Brain pericyte (primary cell): Measurements from ENCODE around the gene SEZ6L.

Source experiments
- DNase-seq: peaks from one replicate; pipeline ENCODE4 v3.0.0-alpha.2; 2012; ENCODE audit warnings: low read depth, low spot score

SEZ6L gene

DNA sequence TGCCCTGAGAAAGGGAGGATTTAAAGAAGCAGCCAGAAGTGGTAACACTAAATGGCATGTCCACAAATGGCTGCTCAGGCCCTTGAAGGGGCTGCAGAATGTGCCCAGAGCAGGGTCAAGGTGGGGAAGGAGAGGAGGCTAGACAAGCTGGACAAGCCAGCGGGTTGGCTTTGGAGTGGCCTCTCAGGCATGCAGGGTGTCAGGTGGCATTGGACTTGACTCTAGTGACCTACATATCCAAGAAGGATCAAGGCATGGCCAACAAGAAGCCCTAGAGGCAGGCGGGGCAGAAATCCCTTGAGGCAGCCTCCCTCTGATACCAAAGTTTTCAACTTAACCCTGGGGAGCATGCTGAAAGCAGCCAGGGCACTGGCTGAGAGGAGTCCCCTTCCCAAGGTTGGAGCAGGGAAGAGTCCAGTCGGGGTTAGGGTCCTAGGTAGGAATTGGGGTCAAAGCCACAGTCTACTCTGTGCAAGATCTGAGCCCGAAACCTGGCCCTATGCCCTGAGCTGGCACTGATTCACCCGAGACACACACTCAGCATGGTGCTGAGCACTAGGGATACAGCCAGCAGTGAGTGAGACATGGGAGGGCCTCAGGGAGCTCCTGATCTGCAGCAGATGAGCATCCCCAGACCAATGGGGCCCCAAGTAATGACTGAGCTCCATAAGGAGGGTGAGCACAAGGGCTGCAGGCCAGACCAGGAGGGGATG, 164.0 kb downstream of the SEZ6L start:
- no peak for DNase-seq

DNA sequence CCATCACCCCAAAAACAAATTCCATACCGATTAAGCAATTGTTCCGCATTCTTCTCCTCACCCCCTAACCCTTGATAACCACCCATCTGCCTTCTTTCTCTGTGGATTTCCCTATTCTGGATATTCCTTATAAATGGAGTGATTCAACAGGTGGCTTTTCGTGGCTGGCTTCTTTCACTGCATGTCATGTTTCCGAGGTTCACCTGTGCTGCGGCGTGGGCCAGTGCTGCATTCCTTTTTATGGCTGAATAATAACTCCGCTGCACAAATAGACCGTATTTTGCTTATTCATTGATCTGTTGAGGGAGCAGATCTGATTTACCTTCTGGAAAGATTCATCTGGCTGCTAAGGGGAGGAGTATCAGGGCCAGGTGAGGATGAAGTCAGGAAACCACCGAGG, 165.0 kb downstream of the SEZ6L start:
- no peak for DNase-seq

DNA sequence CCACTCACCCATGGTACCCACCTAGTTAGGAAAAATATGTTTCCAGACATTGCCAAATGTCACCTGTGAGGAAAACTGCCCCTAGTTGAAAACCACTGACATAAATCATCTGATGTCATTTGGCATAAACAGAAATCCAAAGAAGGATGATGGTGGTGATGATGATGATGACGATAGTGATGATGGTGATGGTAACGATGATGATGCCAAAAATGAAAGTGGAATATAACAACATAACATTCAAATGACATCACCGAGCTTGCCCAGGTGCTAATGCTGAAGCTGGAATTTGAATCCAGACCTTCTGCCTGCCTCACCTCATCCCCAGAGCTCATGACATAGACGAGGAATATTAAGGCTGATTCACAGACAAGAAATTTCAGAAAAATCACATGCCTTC, 167.5 kb downstream of the SEZ6L start:
- DNase-seq, result no peak

DNA sequence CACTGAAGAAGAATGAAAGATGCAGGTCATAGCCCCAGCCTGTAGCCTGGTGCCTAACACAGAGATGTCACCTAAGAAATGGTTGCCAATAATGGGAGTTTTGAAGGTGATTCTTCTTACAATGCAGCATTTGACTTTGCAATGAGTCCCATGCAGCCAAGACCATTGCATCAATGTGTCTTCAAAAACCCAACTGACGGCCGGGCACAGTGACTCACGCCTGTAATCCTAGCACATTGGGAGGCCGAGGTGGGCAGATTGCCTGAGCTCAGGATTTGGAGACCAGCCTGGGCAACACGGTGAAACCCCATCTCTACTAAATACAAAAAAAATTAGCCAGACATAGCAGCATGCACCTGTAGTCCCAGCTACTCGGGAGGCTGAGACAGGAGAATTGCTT, 170.5 kb downstream of the SEZ6L start:
- no peak for DNase-seq

DNA sequence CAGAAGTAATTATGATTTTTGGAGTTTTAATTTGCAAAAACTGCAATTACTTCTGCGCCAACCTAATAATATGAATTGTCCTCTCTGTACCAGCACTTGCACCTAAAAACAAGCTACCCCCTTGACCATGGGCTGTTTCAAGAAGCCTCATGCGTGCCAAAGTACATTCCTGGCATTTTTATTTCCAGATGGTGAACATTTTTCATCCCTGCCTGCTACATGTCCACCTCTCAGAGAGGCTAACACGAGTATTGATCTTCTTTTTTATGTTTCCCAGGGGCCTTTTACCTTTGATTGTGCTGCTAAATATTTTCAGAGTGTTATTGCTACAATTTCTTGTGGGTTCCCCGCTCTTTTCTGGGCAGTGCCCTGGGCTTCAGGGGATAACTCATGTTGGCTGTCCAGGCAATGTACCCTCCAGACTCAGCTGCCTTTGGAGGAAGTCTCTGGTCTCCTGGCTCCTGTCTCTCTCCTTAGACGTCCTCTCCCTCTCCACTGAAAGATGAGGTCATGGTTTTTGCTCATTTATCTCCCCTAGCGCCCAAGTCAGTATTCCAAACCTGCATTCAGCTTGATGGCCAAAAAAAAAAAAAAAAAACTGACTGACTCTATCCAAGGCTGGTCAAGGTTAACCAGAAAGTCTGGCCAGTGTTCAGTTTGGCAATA, 173.6 kb downstream of the SEZ6L start:
- no peak for DNase-seq

DNA sequence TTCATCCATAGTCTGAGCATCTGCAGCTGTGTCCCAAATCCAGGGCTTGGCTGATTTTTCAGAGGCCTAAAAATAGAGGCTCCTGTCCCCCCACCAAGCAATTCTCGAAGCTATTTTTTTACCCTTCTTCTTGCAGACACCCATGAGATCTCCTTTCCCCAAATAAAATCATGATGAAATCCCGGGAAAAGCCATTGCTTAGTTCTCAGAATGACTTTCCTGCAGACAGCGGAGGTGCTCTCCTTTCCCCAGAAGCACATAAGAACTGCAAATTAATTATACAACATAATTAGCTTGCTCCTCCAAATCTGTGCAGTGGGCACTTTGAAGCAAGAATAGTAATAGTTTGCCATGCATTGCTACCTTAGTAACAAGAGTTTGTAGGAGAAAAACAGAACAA, 176.2 kb downstream of the SEZ6L start:
- DNase-seq, result no peak

DNA sequence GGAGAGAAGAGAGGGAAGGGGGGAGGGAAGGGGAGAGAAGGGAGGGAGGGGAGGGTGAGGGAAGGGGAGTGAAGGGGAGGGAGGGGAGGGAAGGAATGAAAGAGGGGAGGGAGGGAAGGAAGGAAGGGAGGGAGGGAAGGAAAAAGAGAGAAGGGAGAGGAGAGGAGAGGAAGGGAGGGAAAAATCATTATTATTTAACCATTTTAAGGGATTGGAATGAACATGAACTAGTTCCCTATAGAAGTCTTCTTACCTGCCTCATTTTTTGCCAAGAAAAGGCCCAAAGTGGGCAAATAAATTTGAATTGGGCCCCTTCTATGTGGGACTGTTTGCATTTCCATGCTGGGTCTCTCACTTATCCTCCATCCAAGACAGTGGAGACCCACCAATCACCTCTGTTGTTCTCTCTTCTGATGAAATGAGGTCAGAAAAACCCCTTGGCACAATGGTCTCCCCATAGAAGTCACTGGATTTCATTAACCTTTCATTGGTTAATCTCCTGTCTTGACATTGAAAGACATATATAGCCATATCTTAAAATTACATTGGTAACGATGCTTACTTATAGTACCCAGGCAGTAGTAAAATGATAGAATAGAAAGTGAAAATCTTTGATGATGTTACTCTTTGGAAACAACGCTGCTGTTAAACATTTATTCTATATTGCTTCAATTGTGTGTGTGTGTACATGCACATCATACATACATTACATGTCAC, 179.7 kb downstream of the SEZ6L start:
- no peak for DNase-seq

DNA sequence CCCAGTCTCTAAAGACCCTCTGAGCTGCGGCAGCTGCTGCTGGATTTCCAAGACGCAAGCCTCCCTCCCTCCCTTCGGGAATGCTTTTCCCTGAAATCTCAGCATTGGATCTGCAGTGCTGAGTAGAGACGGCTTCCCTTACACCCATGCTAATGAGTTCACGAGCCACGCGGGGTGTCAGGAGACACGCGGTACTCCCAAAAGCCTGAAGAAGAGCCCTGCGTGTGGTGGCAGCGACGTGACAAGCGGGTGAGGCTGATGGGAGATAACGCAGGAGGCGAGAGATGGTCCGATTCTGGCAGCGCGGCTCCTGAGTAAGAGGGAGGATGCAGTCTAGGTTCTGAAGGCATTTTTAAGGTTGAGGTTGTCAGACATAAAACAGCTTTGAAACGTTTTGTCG, 185.4 kb downstream of the SEZ6L start:
- no peak for DNase-seq

DNA sequence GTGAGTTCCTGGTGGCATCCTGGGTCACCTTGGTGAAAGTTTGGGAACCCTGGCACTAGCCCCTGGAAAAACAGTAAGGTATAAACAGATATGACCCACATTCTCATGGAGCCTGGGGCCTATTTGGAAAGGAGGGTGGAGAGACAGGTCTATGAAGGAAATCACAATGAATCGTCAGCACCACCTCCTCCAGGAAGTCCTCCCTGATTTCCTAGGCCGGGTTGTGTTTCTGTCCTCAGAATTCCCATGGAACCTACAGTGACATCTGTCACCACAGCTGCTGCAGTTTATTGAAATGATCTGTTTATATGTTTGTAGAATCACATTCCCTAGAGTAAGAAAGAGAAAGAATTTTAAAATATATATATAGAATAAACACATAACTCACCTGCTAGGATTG, 188.0 kb downstream of the SEZ6L start:
- DNase-seq, result no peak

DNA sequence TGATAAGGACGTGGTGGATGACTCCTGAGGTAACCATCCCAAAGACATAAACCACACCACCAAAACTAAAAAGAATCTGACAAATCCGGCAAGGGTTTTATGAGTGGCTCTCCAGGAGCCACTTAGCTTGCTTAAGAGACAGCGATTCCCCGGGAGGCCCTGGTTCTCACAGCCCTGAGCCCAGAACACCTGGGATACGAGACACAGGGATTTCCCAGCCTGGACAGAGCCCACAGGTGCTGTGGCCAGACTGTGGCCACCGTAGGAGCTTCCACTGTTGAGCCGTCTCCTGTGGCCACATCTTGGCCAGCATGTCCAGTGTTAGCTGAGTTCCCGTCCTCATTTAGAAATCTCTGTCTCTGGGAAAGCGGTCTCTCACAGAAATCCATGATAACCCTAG, 188.6 kb downstream of the SEZ6L start:
- no peak for DNase-seq

DNA sequence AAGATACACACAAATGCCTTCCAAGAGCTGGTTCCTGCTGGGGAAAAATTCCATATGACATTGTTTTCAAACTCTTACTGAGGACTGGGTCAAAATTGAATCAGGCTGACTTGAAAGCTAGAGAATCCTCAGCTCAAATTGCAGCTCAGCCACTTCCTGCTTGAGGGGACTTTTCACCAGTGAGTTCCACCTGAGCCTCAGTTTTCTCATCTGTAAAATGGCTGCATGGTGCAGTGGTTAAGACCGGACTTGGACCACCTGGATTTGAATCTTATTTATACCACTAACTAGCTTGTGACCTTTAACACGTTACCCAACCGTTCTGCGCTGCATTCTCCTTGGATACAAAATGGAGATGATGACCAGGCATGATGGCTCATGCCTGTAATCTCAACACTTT, 189.9 kb downstream of the SEZ6L start:
- no peak for DNase-seq

DNA sequence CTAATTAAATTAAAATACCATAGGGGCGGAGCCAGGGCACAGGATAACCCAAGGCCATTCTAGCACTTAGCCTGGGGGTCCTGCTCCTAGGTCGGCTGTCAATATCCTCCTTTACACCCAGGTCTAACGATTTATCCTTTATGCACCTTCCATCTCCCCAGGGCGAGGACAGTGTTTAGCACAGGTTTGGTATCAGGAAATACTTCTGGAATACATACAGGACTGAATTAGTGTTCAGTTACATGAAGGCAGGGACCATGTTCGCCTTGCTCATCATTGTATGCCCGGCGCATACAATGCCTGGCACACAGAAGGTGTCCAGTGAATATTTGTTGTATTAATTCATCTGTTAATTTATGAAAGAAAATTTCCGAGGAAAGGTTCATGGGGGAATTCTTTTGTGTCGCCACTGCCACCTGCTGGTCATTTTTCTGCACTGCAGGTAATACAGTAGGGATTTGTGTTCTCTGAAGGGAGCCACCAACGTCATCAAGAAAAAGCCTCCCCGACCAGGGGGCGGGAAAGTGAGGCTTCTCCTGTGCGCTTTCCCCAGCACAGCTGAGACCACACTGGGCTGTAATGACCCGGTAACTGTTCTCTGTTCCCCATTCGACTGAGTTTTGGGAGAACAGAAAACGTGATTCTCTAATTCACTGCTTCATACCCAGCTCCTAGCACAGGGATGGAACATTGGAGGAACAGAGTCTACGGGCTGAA, 191.1 kb downstream of the SEZ6L start:
- DNase-seq, result no peak

DNA sequence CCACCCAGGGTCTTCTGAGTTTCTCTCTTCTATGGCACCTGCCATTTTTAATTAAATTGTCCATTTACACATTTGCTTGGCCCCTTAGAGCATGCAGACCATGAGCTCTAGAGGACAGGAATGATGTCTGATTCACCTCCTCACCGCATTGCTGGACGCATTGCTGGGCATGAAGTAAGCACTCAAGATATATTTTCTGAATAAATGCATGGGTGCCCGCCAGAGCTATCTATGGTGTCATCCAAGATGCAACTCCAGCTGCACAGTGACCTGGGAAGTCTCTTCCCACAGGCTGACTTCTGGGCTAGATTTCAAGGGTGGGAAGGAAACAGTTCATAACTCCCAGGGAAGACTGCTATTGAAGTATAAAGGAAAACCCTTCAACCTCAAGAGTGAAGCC, 193.2 kb downstream of the SEZ6L start:
- DNase-seq, result no peak

DNA sequence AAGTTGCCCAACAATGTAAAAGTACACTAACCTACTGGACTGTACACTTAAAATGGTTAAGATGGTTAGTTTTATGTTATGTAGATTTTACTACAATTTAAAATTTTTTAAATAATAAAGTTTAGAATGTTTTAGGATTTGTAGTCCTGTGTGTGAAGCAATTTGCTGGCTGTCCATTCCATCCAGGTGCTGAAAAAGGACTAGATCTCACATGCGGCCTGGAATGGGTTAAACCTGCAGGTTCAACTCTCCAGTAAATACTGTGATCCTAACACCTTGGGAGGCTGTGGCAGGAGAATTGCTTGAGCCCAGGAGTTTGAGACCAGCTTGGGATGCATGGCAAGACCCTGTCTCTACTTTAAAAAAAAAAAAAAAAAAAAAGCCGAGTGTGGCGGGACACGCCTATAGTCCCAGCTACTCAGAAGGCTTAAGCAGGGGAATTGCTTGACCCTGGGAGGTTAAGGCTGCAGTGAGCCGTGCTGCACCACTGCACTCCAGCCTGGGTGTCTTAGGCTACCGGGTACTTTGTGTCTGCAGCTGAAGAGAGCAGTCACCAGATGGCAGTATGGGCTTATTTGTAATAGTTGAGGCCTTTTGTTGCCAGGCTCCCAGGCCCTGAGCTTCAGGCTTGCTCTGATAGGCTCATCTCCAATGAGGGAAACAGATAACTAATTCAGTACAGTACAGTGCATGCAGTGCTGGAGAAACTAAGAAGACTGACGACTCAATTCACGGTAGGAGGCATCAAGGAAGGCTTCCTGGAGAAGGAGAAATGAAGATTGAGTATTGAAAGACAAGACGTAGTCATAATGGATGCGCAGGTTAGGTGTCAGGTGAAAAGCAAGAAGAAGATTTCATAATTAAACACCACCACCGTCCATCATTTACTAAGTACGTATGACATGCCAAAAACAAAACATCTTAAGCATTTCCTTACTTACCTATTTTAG, 195.1 kb downstream of the SEZ6L start:
- DNase-seq, result peak; percentile 16

DNA sequence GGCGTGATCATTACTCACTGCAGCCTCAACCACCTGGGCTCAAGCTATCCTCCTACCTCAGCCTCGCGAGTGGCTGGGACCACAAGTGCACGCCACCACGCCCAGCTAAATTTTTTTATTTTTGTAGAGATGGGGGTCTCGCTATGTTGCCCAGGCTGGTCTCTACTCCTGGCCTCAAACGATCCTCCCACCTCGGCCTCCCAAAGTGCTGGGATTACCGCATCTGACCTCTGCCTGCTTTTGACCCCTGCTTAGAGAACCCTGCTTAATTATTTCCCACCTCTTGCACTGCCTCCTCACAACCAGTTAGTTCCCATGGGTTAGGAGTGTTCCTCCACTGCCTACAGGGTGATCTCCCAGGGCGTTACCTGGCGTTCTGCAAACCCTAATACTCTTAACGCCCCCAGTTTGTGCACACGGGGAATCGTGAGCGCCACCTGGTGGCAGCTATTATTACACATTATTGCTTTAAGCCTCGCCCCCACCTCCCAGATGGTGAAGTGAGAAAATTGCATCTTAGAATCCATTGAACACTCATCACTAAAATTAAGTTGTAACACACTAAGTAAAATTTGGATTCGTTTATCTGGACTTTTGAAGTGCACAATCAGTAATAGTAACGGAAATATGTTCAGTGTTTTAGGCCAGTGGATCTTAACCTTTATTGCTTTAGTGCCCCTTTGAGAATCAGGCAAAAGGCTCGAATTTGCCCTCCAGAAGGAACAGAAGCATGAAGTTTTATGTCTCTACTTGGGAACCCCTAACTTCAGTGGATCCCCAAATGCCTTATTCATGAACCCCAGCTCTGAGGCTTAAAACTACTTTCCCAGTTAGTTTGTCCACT, 198.4 kb downstream of the SEZ6L start:
- no peak for DNase-seq

DNA sequence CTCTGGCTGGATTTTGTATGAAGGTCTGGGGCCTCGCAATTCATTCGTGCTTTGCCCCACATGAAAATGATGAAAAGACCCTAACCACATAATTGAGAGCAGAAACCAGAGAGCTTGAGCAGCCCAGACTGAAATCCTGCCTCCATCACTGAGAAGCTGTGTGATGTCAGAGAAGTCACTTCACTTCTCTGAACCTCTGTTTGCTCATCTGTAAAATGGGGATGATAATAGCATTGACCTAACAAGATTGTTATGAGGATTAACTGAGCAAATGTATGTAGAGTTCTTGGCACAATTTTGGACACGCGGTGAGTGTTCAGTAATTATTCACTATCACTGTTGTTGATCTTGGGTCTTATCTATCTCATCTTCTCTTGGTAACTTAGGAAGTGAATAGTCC, 203.6 kb downstream of the SEZ6L start:
- no peak for DNase-seq

DNA sequence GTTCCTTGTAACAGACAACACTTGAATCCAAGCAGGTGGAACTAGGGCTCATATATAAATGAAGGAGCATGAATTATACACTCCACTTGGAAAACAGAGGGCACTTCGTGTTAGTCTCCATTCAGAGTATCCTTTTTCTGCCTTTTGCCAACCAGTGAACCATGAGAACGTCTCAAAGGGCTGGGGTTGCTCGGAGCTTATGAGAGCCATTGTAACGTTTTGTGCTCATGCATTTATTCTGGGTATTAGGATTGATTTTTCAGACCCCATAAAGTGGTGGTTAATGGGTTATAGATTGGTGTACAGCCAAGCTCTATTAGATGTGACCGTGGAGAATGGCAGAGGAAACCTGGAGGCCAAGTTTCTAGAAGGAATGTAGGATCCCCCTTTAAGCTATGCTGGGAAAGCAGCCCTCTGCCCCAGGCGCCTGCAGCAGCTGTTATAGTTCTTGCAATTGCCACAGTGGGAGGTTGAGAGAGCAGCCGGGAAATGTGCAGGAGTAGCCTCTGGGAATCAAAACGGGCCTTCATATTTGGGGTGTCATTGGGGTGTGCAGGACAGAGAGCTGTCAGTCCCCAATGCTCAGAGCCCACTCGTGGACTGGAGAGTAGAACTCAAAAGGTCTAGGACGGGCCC, 205.2 kb downstream of the SEZ6L start:
- DNase-seq, result no peak

DNA sequence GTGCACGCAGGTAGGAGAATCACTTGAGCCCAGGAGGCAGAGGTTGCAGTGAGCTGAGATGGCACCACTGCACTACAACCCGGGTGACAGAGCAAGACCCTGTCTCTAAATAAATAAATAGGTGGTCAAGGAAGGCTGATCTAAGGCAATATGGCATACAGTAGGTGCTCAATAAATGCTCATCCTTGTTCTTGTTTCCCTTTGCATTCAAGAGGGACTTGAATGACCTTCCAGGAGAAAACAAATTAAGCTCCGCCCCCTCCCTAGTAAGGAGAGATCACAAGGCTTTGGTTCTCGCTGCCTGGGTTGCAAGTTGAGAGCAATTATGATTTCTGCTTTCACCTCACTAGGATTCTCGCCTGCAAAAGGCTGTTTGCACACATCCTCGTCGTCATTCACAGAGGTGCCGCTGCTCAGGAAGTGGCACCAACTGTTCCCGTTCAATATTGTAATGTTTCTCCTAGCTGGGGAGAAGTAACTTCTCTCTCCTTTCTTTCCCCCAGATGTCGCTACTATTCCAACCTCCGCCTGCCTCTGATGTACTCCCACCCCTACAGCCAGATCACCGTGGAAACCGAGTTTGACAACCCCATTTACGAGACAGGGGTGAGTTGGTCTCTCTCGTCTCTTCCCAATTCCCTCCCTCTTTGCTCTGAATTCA, 208.0 kb downstream of the SEZ6L start:
- no peak for DNase-seq
